HG02678 (cell line): Measurements from ENCODE around the gene ESCO1.
"Not testable (repeated sequence)": the region's sequence is repeated elsewhere in the genome, so short reads cannot be mapped to it uniquely, and the experiment has no call there.

Source experiments
- ATAC-seq: cut with Tn5 transposase; IDR thresholded peaks from one replicate; pipeline ENCODE4 v1.9.1; 2021; ENCODE audit warnings: mild to moderate bottlenecking, moderate library complexity; ENCODE audit not compliant: unreplicated experiment

ESCO1 gene

GRCh38 chr18:21600526-21601410, at the start of gene ESCO1:
Gene ESCO1, minus strand, starts transcription at chr18:21600704. Its CDS starts 25,861 bp downstream, at chr18:21574843.
- ATAC-seq, result peak; percentile 87

- ATAC-seq, result not testable (repeated sequence)
Measured at GRCh38 chr18:21640375-21640774, 39.9 kb upstream of the ESCO1 start.

- ATAC-seq, result no peak
Measured at GRCh38 chr18:21638822-21639221, 38.3 kb upstream of the ESCO1 start.

- no peak for ATAC-seq
Measured at GRCh38 chr18:21636769-21637168, 36.3 kb upstream of the ESCO1 start.

- ATAC-seq, result no peak
Measured at GRCh38 chr18:21634588-21635199, 34.2 kb upstream of the ESCO1 start.

GRCh38 chr18:21632393-21632792, 31.9 kb upstream of the ESCO1 start:
- ATAC-seq, result no peak

GRCh38 chr18:21629089-21629832, 28.8 kb upstream of the ESCO1 start:
- ATAC-seq, result peak; percentile 96

- not testable (repeated sequence) for ATAC-seq
Measured at GRCh38 chr18:21621640-21622039, 21.1 kb upstream of the ESCO1 start.

- peak; percentile 99 for ATAC-seq
Measured at GRCh38 chr18:21612125-21613039, 11.9 kb upstream of the ESCO1 start, which contains the start of gene SNRPD1. Gene SNRPD1, plus strand, starts transcription at chr18:21612314. Its CDS starts 116 bp downstream, at chr18:21612430.

GRCh38 chr18:21611401-21612124, 11.1 kb upstream of the ESCO1 start:
- peak; percentile 2 for ATAC-seq

- no peak for ATAC-seq
Measured at GRCh38 chr18:21605213-21605612, 4.7 kb upstream of the ESCO1 start.

GRCh38 chr18:21604671-21605070, 4.2 kb upstream of the ESCO1 start:
- ATAC-seq, result no peak

- ATAC-seq, result no peak
Measured at GRCh38 chr18:21602299-21602587, 1.7 kb upstream of the ESCO1 start.

- peak; percentile 42 for ATAC-seq
Measured at GRCh38 chr18:21599585-21600525, 649 bp downstream of the ESCO1 start.

- ATAC-seq, result no peak
Measured at GRCh38 chr18:21598726-21599584, 1.5 kb downstream of the ESCO1 start.

GRCh38 chr18:21597620-21598019, 2.9 kb downstream of the ESCO1 start:
- ATAC-seq, result no peak

- ATAC-seq, result peak; percentile 69
Measured at GRCh38 chr18:21593540-21594257, 6.8 kb downstream of the ESCO1 start.
